CD4-positive, alpha-beta T cell treated with Interleukin-17A for 4 hours (primary cell): ENCODE measurements around the gene MYMX.

ENCODE experiments used
- DNase-seq: peaks from one replicate; pipeline ENCODE4 v3.0.0-alpha.2; 2020; ENCODE audit warnings: mixed read lengths

Gene MYMX

GRCh38 chr6:44234101-44235025 is 17.6 kb downstream of the MYMX start:
- no peak for DNase-seq

- no peak for DNase-seq
Observed at GRCh38 chr6:44235269-44235668, 18.5 kb downstream of the MYMX start.

- DNase-seq = no peak
Observed at GRCh38 chr6:44235891-44236516, 19.3 kb downstream of the MYMX start.

GRCh38 chr6:44237021-44237812 is 20.5 kb downstream of the MYMX start:
- peak; percentile 85 for DNase-seq

GRCh38 chr6:44237813-44238433 is 21.2 kb downstream of the MYMX start:
- peak; percentile 87 for DNase-seq

- DNase-seq = no peak
Observed at GRCh38 chr6:44238687-44239350, 22.1 kb downstream of the MYMX start.

GRCh38 chr6:44243345-44243744 is 26.6 kb downstream of the MYMX start:
- no peak for DNase-seq

GRCh38 chr6:44245391-44245911 is 28.7 kb downstream of the MYMX start:
- no peak for DNase-seq

- DNase-seq = peak; percentile 89
Observed at GRCh38 chr6:44245912-44246662, 29.4 kb downstream of the MYMX start.

GRCh38 chr6:44246663-44247337 is 30.1 kb downstream of the MYMX start, which contains the start of gene HSP90AB1:
HSP90AB1 (plus strand) TSS chr6:44247101; CDS start chr6:44248630, 1,529 bp downstream.
- DNase-seq = peak; percentile 95

- DNase-seq = peak; percentile 90
Observed at GRCh38 chr6:44247338-44248302, 30.9 kb downstream of the MYMX start.

GRCh38 chr6:44248579-44248978 is 31.9 kb downstream of the MYMX start:
- no peak for DNase-seq

- DNase-seq = no peak
Observed at GRCh38 chr6:44249082-44249748, 32.5 kb downstream of the MYMX start.

- no peak for DNase-seq
Observed at GRCh38 chr6:44250067-44250717, 33.5 kb downstream of the MYMX start.

GRCh38 chr6:44250718-44251123 is 34.0 kb downstream of the MYMX start:
- DNase-seq = no peak

- DNase-seq = no peak
Observed at GRCh38 chr6:44251576-44252524, 35.1 kb downstream of the MYMX start.
